ENCODE results near the gene CLDND2.

GRCh38 chr19:51398096-51398704 lies 29.4 kb upstream of the CLDND2 start:
- TF ChIP-seq CTCF (IDR thresholded peaks at IDR 0.05), result peak in 6 of 7 experiments; percentile 17 to 46 (median 36)
- TF ChIP-seq POLR2A (IDR thresholded peaks at IDR 0.05), result no peak
